PC-9 (cell line): ENCODE measurements around the gene AMPD2. TPM values are rescaled to one million over a fixed set of nuclear protein-coding genes. Genes with fewer than 3 reads are reported as not detected.
A peak's percentile ranks its signal among the peaks of the same experiment; 100 is the strongest.

ENCODE experiments used
- BruUV-seq: library from RNA; stranded (reverse); fragments of 400-500 nt; replicated peaks from 2 replicates; lab custom pipeline; 2021; lab: Mats Ljungman, UMichigan
- CTCF ChIA-PET: fragments of 300-600 bp; sonication (Branson Sonifier 250); formaldehyde crosslinking; loops from one replicate; lab custom pipeline; 2022; ENCODE audit warnings: antibody characterized with exemption; lab: Charles Lee
- POLR2A ChIA-PET: fragments of 300-600 bp; sonication (Branson Sonifier 250); formaldehyde crosslinking; loops from one replicate; lab custom pipeline; 2022; ENCODE audit warnings: antibody characterized with exemption; ENCODE audit not compliant: unreplicated experiment; lab: Charles Lee
- DNase-seq, 2 experiments: peaks; one replicate each; pipeline versions ENCODE4 v3.0.0 to v3.0.0-alpha.2; 2015 to 2022; ENCODE audit warnings: mixed read lengths in 1 of 2
- H2AFZ ChIP-seq: fragments of 200-600 bp; sonication (generic); 2 replicates; pipeline ENCODE4 v1.8.1; 2017; ENCODE audit warnings: antibody characterized with exemption
- H3F3A ChIP-seq: fragments of 200-600 bp; sonication (generic); 2 replicates; pipeline ENCODE4 v1.8.1; 2017; ENCODE audit warnings: antibody characterized with exemption, mild to moderate bottlenecking, low read depth; ENCODE audit not compliant: insufficient read depth
- H3K27ac ChIP-seq: fragments of 200-600 bp; sonication (generic); 2 replicates; pipeline ENCODE4 v1.6.1; 2016; ENCODE audit warnings: mixed run types
- H3K27me3 ChIP-seq: fragments of 200-600 bp; sonication (generic); 2 replicates; pipeline ENCODE4 v1.6.1; 2016; ENCODE audit warnings: low read depth, mixed run types; ENCODE audit not compliant: insufficient read depth
- H3K36me3 ChIP-seq: fragments of 200-600 bp; sonication (generic); 2 replicates; pipeline ENCODE4 v1.6.1; 2016; ENCODE audit warnings: low read depth, mixed run types
- H3K4me1 ChIP-seq: fragments of 200-600 bp; sonication (generic); replicated peaks from 2 replicates; pipeline ENCODE4 v1.6.1; 2016; ENCODE audit warnings: mixed run types; ENCODE audit not compliant: insufficient read depth
- H3K4me2 ChIP-seq: fragments of 200-600 bp; sonication (generic); 2 replicates; pipeline ENCODE4 v1.6.1; 2017; ENCODE audit warnings: mixed run types
- H3K4me3 ChIP-seq: fragments of 200-600 bp; sonication (generic); 2 replicates; pipeline ENCODE4 v1.6.1; 2016; ENCODE audit warnings: mixed run types
- H3K79me2 ChIP-seq: fragments of 200-600 bp; sonication (generic); 2 replicates; pipeline ENCODE4 v1.6.1; 2017; ENCODE audit warnings: low read depth, mixed run types
- H3K9me2 ChIP-seq: fragments of 200-600 bp; sonication (generic); 2 replicates; pipeline ENCODE4 v1.8.1; 2017; ENCODE audit warnings: mild to moderate bottlenecking; ENCODE audit not compliant: insufficient read depth
- H3K9me3 ChIP-seq: fragments of 200-600 bp; sonication (generic); 2 replicates; pipeline ENCODE4 v1.8.1; 2016; ENCODE audit warnings: low read depth; ENCODE audit not compliant: insufficient read depth
- H4K20me1 ChIP-seq: fragments of 200-600 bp; sonication (generic); 2 replicates; pipeline ENCODE4 v1.8.1; 2017; ENCODE audit not compliant: insufficient read depth
- CTCF ChIP-seq: fragments of 200-600 bp; sonication (generic); conservative IDR thresholded peaks from 2 replicates; pipeline ENCODE4 v1.6.1; 2017; ENCODE audit warnings: mixed run types, antibody characterized with exemption, mild to moderate bottlenecking, moderate library complexity
- EZH2 ChIP-seq: fragments of 200-600 bp; sonication (generic); IDR thresholded peaks from 2 replicates; pipeline ENCODE4 v1.8.0; 2017; ENCODE audit warnings: antibody characterized with exemption, low read depth
- intact Hi-C: fragments of 100-400 bp; cut with micrococcal nuclease; formaldehyde crosslinking; loops from one replicate; pipeline ENCODE4 v1.10.0; 2022; ENCODE audit not compliant: unreplicated experiment
- total RNA-seq: library from RNA; stranded (reverse); gene quantifications from 2 replicates; pipeline ENCODE4 v1.2.3, GENCODE V29; 2021

AMPD2 gene
- total RNA-seq, 1 experiment from 2014 or later, result 66.7 TPM

DNA sequence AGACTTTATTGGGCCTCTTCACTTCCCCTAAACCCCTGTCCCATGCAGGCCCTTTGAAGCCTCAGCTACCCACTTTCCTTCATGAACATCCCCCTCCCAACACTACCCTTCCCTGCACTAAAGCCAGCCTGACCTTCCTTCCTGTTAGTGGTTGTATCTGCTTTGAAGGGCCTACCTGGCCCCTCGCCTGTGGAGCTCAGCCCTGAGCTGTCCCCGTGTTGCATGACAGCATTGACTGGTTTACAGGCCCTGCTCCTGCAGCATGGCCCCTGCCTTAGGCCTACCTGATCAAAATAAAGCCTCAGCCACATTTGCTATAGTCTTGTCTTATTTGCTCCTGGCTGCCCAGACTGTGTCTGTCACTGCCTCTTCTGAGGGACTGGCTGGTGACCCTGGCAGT, 41.8 kb downstream of the AMPD2 start:
- ChIA-PET CTCF (interaction anchor here (0.6 kb wide), 2 partner anchors 11 to 237 kb away, joined by 3 read pairs; no protein-coding TSS in a partner anchor), POLR2A (no interaction called here)
- Histone ChIP-seq H3K27me3 (no peaks in the 10 kb centered on the region), H2AFZ (no peak overlapping the region), H3K36me3 (no peaks in the 10 kb centered on the region), H3K9me3 (no peaks in the 10 kb centered on the region), H3K4me1 (peaks cover 48% of the 10 kb centered on the region), H3K4me3 (no peak overlapping the region), H3F3A (peaks cover 22% of the 10 kb centered on the region; the same call in 1 of the 2 replicates), H3K9me2 (no peaks in the 10 kb centered on the region), H3K27ac (no peak overlapping the region), H4K20me1 (no peaks in the 10 kb centered on the region), H3K4me2 (no peak overlapping the region), H3K79me2 (no peaks in the 10 kb centered on the region)
- DNase-seq, result no peak
- no peak for TF ChIP-seq EZH2
- TF ChIP-seq CTCF, result no peak
- no TSS peak for BruUV-seq
- intact Hi-C loops, result no loop called here

GRCh38 chr1:109664671-109665070, 45.0 kb downstream of the AMPD2 start:
- H3K27ac ChIP-seq, result peak overlapping the region; percentile 29
- ChIA-PET CTCF (no interaction called here), POLR2A (no interaction called here)
- peak overlapping the region; percentile 3; the same call in 1 of the 2 replicates for H3K4me2 ChIP-seq
- intact Hi-C loops, result no loop called here
- no peaks in the 10 kb centered on the region for H4K20me1 ChIP-seq
- H3K27me3 ChIP-seq, result no peaks in the 10 kb centered on the region
- no TSS peak for BruUV-seq
- H3K4me1 ChIP-seq, result peaks cover 28% of the 10 kb centered on the region
- DNase-seq, result no peak
- no peaks in the 10 kb centered on the region for H3K36me3 ChIP-seq
- H3K4me3 ChIP-seq, result no peak overlapping the region
- no peaks in the 10 kb centered on the region for H3K9me3 ChIP-seq
- no peaks in the 10 kb centered on the region for H3K9me2 ChIP-seq
- H2AFZ ChIP-seq, result no peak overlapping the region
- H3K79me2 ChIP-seq, result no peaks in the 10 kb centered on the region
- 0 out of 2 replicates have a peak, but pooled peaks cover 8% of the 10 kb centered on the region for H3F3A ChIP-seq
- no peak for TF ChIP-seq CTCF
- TF ChIP-seq EZH2, result no peak

DNA sequence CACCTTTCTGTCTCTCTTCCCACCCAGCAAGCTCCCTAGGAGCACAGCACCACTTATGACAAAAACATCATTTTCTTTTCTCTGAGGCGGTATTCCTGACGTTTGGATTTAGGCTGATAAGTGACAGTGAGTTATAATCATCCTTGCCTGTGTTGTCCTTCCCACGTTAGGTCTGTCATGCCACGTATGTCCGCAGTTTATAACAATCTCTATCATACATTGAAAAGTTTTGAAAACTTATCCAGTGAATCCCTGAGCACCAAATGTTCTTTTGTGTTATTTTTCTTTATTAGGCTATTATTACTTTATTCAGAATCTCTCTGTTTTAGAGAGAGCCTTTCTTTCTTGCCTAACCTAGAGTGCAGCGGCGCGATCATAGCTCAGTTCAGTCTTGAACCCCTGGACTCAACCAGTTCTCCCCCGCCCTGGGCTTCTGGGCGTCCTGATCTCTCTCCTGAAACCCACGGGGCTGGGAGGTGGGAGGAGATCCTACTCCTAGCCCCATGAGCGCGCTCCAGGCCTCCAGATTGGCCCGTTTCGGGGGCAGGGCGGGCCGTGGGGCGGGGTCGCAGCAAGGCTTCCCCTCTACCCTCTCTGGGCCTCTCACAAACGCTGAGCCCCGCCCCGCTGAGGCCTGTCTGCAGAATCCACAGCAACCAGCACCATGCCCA, 48.0 kb downstream of the AMPD2 start, which contains the start of gene GSTM2:
TSS of gene GSTM2 (plus strand) at position 606 of the 671 bp plus-strand sequence. CDS start at position 665, 59 bp downstream.
- H3F3A ChIP-seq, result peaks cover 8% of the 10 kb centered on the region; the same call in 1 of the 2 replicates
- CTCF ChIA-PET, result no interaction called here
- no peak within 1 kb of the TSS for H3K4me3 ChIP-seq
- H3K4me1 ChIP-seq, result peaks cover 19% of the 10 kb centered on the region
- no peaks in the 10 kb centered on the region for H3K79me2 ChIP-seq
- no peak within 1 kb of the TSS for H3K4me2 ChIP-seq
- intact Hi-C loops, result no loop called here
- no peak within 1 kb of the TSS for H2AFZ ChIP-seq
- DNase-seq, result no peak
- no peaks in the 10 kb centered on the region for H4K20me1 ChIP-seq
- POLR2A ChIA-PET, result no interaction called here
- no peaks in the 10 kb centered on the region for H3K9me2 ChIP-seq
- no peaks in the 10 kb centered on the region for H3K9me3 ChIP-seq
- H3K36me3 ChIP-seq, result no peaks in the 10 kb centered on the region
- no TSS peak for BruUV-seq
- TF ChIP-seq EZH2 (no peak), CTCF (no peak)
- H3K27ac ChIP-seq, result no peak within 1 kb of the TSS
- H3K27me3 ChIP-seq, result no peaks in the 10 kb centered on the region
